Effector memory CD4-positive, alpha-beta T cell (primary cell): ENCODE results near the gene PLA2G4E.

Experiments
- DNase-seq, 3 donors: peaks; one replicate each; pipeline ENCODE4 v3.0.0-alpha.2; 2020
- H3K27ac ChIP-seq: 2 replicates; pipeline ENCODE4 v1.7.0; 2013; ENCODE audit warnings: mild to moderate bottlenecking, low read length, moderate library complexity; ENCODE audit not compliant: insufficient read depth, poor library complexity, severe bottlenecking
- H3K27me3 ChIP-seq: replicated peaks from 2 replicates; pipeline ENCODE4 v1.7.0; 2013; ENCODE audit warnings: mild to moderate bottlenecking, low read length; ENCODE audit not compliant: insufficient read depth, control insufficient read depth, poor library complexity, severe bottlenecking
- H3K36me3 ChIP-seq: 2 replicates; pipeline ENCODE4 v1.7.0; 2013; ENCODE audit warnings: mild to moderate bottlenecking, low read length, moderate library complexity; ENCODE audit not compliant: control insufficient read depth, insufficient read depth
- H3K4me1 ChIP-seq: 2 replicates; pipeline ENCODE4 v1.7.0; 2013; ENCODE audit warnings: low read length, mild to moderate bottlenecking; ENCODE audit not compliant: control insufficient read depth, insufficient read depth, poor library complexity, severe bottlenecking
- H3K4me3 ChIP-seq: 2 replicates; pipeline ENCODE4 v1.7.0; 2013; ENCODE audit warnings: low read length, low read depth, mild to moderate bottlenecking; ENCODE audit not compliant: insufficient read depth, poor library complexity, severe bottlenecking
- H3K9me3 ChIP-seq: 2 replicates; pipeline ENCODE4 v1.7.0; 2013; ENCODE audit warnings: mild to moderate bottlenecking, low read length, moderate library complexity; ENCODE audit not compliant: control insufficient read depth

The PLA2G4E gene

GRCh38 chr15:41979493-41980266, 41.2 kb downstream of the PLA2G4E start:
- no peak for DNase-seq
- Histone ChIP-seq H3K4me3 (no peak overlapping the region), H3K9me3 (no peaks in the 10 kb centered on the region), H3K36me3 (no peaks in the 10 kb centered on the region), H3K27ac (no peak overlapping the region), H3K27me3 (no peaks in the 10 kb centered on the region), H3K4me1 (no peaks in the 10 kb centered on the region)

GRCh38 chr15:41978534-41978933, 42.3 kb downstream of the PLA2G4E start:
- H3K4me1 ChIP-seq, result no peaks in the 10 kb centered on the region
- no peak overlapping the region for H3K27ac ChIP-seq
- H3K27me3 ChIP-seq, result no peaks in the 10 kb centered on the region
- H3K9me3 ChIP-seq, result no peaks in the 10 kb centered on the region
- H3K36me3 ChIP-seq, result no peaks in the 10 kb centered on the region
- no peak for DNase-seq
- no peak overlapping the region for H3K4me3 ChIP-seq

GRCh38 chr15:41977757-41978383, 43.0 kb downstream of the PLA2G4E start:
- Histone ChIP-seq H3K4me1 (no peaks in the 10 kb centered on the region), H3K27me3 (no peaks in the 10 kb centered on the region), H3K4me3 (no peak overlapping the region), H3K27ac (no peak overlapping the region), H3K9me3 (no peaks in the 10 kb centered on the region), H3K36me3 (no peaks in the 10 kb centered on the region)
- DNase-seq, result no peak

- DNase-seq, result no peak
- H3K4me3 ChIP-seq, result no peak overlapping the region
- H3K4me1 ChIP-seq, result peaks cover 6% of the 10 kb centered on the region
- H3K36me3 ChIP-seq, result no peaks in the 10 kb centered on the region
- no peaks in the 10 kb centered on the region for H3K27me3 ChIP-seq
- H3K9me3 ChIP-seq, result no peaks in the 10 kb centered on the region
- no peak overlapping the region for H3K27ac ChIP-seq
Measured at GRCh38 chr15:41975669-41976068, 45.2 kb downstream of the PLA2G4E start.

- Histone ChIP-seq H3K27me3 (no peaks in the 10 kb centered on the region), H3K4me3 (no peak overlapping the region), H3K36me3 (no peaks in the 10 kb centered on the region), H3K27ac (no peak overlapping the region), H3K9me3 (no peaks in the 10 kb centered on the region), H3K4me1 (peaks cover 19% of the 10 kb centered on the region)
- no peak for DNase-seq
Measured at GRCh38 chr15:41974041-41974440, 46.8 kb downstream of the PLA2G4E start.

- peak; percentile 87 to 94 (median 90) for DNase-seq
- Histone ChIP-seq H3K9me3 (no peaks in the 10 kb centered on the region), H3K4me1 (peaks cover 23% of the 10 kb centered on the region), H3K36me3 (no peaks in the 10 kb centered on the region), H3K27ac (peak within 1 kb of the TSS; percentile 89), H3K4me3 (peak within 1 kb of the TSS; percentile 83), H3K27me3 (no peaks in the 10 kb centered on the region)
Measured at GRCh38 chr15:41972253-41973242, 48.3 kb downstream of the PLA2G4E start, which contains the start of gene EHD4. TSS of gene EHD4 (minus strand) at chr15:41972557. CDS start at chr15:41972494, 63 bp downstream.

- DNase-seq, result no peak
- Histone ChIP-seq H3K4me1 (peaks cover 23% of the 10 kb centered on the region), H3K4me3 (peak overlapping the region; percentile 83), H3K27ac (peak overlapping the region; percentile 89), H3K36me3 (no peaks in the 10 kb centered on the region), H3K27me3 (no peaks in the 10 kb centered on the region), H3K9me3 (no peaks in the 10 kb centered on the region)
Measured at GRCh38 chr15:41971895-41972252, 49.0 kb downstream of the PLA2G4E start.

GRCh38 chr15:41971089-41971894, 49.5 kb downstream of the PLA2G4E start:
- H3K9me3 ChIP-seq, result no peaks in the 10 kb centered on the region
- peak overlapping the region; percentile 83 for H3K4me3 ChIP-seq
- peak overlapping the region; percentile 89 for H3K27ac ChIP-seq
- no peaks in the 10 kb centered on the region for H3K27me3 ChIP-seq
- peaks cover 23% of the 10 kb centered on the region for H3K4me1 ChIP-seq
- peak; percentile 57 to 61 (median 58) for DNase-seq
- H3K36me3 ChIP-seq, result no peaks in the 10 kb centered on the region

- Histone ChIP-seq H3K27ac (peak overlapping the region; percentile 89), H3K4me3 (no peak overlapping the region), H3K4me1 (peaks cover 23% of the 10 kb centered on the region), H3K9me3 (no peaks in the 10 kb centered on the region), H3K27me3 (no peaks in the 10 kb centered on the region), H3K36me3 (no peaks in the 10 kb centered on the region)
- no peak for DNase-seq
Measured at GRCh38 chr15:41970456-41970855, 50.4 kb downstream of the PLA2G4E start.
